Measurements from ENCODE around the gene OSTF1.

OSTF1 gene

GRCh38 chr9:75123696-75124095, 35.4 kb downstream of the OSTF1 start:
- DNase-seq: no peak

GRCh38 chr9:75128535-75128934, 40.2 kb downstream of the OSTF1 start:
- no peak for DNase-seq

GRCh38 chr9:75130172-75130571, 41.9 kb downstream of the OSTF1 start:
- no peak for DNase-seq

GRCh38 chr9:75130621-75131230, 42.4 kb downstream of the OSTF1 start:
- DNase-seq: no peak

GRCh38 chr9:75131700-75132099, 43.4 kb downstream of the OSTF1 start:
- DNase-seq: no peak

GRCh38 chr9:75132244-75132643, 43.9 kb downstream of the OSTF1 start:
- no peak for DNase-seq

GRCh38 chr9:75133396-75133795, 45.1 kb downstream of the OSTF1 start:
- DNase-seq: no peak

GRCh38 chr9:75134495-75134894, 46.2 kb downstream of the OSTF1 start:
- DNase-seq: no peak

- no peak for DNase-seq
Measured at GRCh38 chr9:75138260-75139040, 50.1 kb downstream of the OSTF1 start.

- no peak for DNase-seq
Measured at GRCh38 chr9:75139201-75139600, 50.9 kb downstream of the OSTF1 start.

GRCh38 chr9:75140261-75140660, 51.9 kb downstream of the OSTF1 start:
- no peak for DNase-seq

GRCh38 chr9:75142202-75142601, 53.9 kb downstream of the OSTF1 start:
- no peak for DNase-seq

GRCh38 chr9:75146229-75146628, 57.9 kb downstream of the OSTF1 start:
- DNase-seq: no peak

- DNase-seq: no peak
Measured at GRCh38 chr9:75147638-75148037, 59.3 kb downstream of the OSTF1 start.

- DNase-seq: no peak
Measured at GRCh38 chr9:75148561-75148960, 60.2 kb downstream of the OSTF1 start.

- no peak for DNase-seq
Measured at GRCh38 chr9:75149841-75150241, 61.5 kb downstream of the OSTF1 start.

- no peak for DNase-seq
Measured at GRCh38 chr9:75150512-75150911, 62.2 kb downstream of the OSTF1 start.

- DNase-seq: no peak
Measured at GRCh38 chr9:75152416-75152815, 64.1 kb downstream of the OSTF1 start.

GRCh38 chr9:75156858-75157257, 68.5 kb downstream of the OSTF1 start:
- DNase-seq: no peak

- no peak for DNase-seq
Measured at GRCh38 chr9:75161116-75161857, 73.0 kb downstream of the OSTF1 start.

GRCh38 chr9:75163764-75164163, 75.5 kb downstream of the OSTF1 start:
- DNase-seq: no peak

- DNase-seq: no peak
Measured at GRCh38 chr9:75164573-75164972, 76.3 kb downstream of the OSTF1 start.

- DNase-seq: no peak
Measured at GRCh38 chr9:75167281-75167680, 79.0 kb downstream of the OSTF1 start.
